Fibroblast of peridontal ligament (primary cell): Measurements from ENCODE around the gene SLC34A3.
"Not testable (repeated sequence)": the region's sequence is repeated elsewhere in the genome, so short reads cannot be mapped to it uniquely, and the experiment has no call there.

Experiments used
- DNase-seq: peaks from one replicate; pipeline ENCODE4 v3.0.0-alpha.2; 2010; ENCODE audit errors: extremely low read depth

SLC34A3 gene

DNA sequence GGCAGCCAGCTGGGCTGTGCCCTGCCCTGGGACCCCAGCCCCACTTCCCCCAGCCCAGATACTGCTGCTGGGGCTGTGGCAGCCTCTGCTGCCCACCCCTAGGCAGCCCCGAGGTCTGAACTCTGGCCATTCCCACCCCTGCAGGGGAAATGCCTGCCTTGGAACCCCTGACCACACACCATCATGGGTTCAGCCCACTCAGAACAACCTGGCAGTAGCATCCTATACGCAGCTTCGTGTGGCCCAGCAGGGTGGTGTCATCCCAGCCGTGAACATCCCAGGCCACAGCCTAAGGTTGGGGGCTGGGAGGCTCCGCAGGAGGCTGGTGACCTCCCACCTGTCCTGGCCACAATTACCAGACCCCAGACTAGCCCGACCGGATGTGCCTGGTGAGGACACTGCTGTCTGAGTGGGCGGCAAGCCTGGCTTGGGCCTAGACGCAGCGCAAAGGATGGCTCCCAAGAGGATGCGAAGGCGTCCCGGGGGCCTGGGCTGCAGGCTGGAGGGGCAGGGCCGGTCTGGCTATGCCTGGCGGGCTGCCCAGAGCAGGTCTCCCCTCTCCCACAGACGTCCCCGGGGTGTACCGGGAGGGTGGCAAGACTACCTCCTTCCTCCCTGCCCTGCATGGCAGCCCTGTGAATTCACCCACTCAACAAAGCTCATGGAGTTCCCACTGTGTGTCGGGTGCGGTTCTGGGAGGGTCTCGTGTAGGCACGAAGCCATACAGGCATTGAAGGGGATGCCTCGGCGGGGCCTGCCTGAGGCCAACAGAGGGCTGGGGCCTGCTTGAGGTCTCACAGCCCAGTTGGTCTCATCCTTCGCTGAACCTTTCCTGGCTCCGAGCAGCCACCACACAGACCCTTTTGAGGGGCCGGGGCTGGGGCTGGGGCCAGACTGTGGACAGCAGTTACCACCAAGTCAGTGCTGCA, 1.5 kb upstream of the SLC34A3 start:
- no peak for DNase-seq

DNA sequence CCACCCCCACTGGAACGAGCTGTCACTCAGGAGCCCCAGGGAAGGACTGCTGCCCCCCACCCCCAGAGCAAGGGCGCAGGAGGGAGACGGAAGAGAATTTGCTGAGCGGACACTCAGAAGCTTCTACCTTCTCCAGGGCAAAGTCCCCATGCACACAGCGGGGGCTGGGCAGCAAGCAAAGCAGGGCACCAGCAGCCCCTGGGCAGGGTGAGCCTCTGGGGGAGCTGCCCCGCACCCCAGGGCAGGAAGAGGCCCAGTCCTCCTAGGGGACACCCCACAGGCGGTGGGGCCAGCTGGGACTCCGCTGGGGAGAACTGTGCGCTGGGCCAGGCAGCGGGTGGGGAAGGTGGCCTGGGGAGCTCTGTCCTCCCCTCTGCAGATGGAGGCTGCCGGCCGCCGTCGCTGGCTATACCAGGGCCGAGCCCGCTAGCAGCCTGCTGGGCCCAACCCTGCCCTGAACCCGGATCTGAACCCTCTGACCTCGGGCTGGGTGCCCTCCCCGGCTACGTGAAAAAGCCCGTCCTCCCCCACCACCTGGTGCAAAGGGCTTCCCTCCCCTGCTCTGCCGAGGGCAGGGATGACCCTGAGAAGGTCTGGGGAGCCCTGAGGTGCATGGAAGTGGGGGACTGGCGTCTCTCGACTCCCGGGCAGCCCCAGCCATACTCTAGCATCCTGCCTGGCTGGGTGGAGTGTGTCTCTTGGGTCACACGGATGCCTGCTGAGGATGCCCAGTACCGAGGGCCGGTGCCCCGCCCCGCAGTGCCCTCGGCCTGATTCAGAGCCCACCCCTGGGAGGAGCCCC, 597 bp upstream of the SLC34A3 start:
- no peak for DNase-seq

DNA sequence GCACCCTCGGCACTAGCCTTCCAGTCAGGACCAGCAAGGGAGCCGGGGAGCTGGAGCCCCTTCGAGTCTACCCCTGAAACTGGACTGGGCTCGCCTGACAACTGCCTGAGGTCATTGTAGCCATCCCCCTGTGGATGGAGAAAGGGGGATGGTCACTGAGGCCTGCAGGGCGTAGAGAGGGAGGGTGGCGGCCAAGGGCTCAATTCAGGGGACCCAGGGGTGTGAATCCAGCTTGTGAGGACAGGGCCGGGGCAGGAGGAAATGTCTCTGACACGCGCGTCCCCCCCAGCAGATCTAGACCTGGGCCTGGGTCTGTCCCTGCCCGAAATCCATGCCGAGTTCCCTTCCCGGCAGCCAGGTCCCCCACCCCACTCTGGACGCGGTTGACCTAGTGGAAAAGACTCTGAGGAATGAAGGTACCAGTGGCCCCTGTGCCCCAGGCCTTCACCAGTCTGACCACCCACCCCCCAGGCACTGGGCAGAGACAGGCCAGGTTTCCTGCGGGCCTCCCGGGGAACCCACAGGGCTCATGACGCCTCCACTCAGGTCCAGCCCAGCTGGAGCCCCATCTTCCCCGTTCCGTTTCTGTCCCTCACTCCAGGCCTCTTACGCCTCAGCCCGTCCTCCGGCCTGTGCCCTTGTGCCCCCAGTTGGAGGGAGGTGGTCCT, 805 bp downstream of the SLC34A3 start:
- no peak for DNase-seq

DNA sequence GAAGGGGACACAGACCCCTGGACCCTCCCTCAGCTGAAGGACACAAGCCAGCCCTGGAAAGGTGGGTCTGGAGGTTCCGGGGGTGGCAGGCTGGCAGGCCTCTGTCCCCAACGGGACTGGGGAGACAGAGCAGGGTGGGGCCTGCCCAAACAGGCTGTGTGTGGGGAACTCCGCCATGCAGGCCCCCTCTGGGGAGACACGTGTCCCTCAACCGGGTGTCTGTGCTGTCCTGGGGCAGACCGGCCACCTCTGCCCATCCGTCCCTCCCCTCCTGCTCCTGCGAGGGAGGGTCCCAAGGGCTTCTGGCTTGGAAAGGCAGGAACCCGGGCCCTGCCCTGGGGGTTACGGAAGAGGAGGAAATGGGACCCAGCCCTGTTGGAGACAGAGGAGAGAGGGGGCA, 1.4 kb downstream of the SLC34A3 start:
- no peak for DNase-seq

DNA sequence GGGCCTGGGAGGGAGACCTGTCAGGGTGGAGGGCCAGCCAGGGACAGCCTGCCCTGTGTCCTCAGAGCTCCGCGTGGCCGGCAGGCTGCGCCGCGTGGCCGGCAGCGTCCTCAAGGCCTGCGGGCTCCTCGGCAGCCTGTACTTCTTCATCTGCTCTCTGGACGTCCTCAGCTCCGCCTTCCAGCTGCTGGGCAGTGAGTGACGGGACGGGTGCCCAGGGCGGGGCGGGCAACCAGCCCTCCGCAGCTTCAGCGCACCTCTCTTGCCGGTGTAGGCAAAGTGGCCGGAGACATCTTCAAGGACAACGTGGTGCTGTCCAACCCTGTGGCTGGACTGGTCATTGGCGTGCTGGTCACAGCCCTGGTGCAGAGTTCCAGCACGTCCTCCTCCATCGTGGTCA, 1.8 kb downstream of the SLC34A3 start:
- DNase-seq: no peak

DNA sequence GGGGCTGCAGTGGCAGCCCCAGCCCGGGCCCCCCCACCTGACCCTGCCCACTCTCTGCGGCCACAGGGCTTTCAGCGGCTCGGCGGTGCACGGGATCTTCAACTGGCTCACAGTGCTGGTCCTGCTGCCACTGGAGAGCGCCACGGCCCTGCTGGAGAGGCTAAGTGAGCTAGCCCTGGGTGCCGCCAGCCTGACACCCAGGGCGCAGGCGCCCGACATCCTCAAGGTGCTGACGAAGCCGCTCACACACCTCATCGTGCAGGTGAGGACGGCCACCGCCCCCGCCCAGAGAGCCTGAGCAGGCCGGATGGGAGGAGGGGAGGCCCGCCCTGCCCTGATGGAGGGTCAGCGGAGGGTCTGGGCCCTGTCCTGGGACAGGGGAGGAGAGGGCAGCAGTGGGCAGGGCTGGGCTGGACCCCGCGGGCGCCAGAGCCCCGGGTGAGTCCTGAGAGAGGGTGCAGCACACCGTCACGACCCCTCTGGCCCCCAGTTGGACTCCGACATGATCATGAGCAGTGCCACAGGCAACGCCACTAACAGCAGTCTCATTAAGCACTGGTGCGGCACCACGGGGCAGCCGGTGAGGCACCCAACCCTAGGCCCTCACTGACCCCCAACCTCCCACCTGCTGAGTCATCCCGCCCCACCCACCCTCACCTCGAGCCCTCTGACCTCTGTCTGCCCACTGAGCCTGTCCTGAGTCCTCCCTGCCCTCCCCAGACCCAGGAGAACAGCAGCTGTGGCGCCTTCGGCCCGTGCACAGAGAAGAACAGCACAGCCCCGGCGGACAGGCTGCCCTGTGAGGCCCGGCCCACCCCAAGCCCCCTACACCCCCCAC, 2.7 kb downstream of the SLC34A3 start:
- DNase-seq: no peak

DNA sequence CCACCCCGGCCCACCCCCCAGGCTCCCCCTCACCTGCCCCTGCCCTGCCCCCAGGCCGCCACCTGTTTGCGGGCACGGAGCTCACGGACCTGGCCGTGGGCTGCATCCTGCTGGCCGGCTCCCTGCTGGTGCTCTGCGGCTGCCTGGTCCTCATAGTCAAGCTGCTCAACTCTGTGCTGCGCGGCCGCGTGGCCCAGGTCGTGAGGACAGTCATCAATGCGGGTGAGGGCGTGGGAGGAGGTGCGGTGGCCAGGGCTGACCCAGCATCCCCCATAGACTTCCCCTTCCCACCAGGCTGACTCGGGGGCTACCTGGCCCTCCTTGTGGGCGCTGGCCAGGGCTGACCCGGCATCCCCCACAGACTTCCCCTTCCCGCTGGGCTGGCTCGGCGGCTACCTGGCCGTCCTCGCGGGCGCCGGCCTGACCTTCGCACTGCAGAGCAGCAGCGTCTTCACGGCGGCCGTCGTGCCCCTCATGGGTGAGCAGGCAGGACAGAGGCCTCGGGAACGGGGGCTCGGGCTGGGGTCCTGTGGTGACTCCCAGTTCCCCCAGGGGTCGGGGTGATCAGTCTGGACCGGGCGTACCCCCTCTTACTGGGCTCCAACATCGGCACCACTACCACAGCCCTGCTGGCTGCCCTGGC, 3.5 kb downstream of the SLC34A3 start:
- DNase-seq: no peak

DNA sequence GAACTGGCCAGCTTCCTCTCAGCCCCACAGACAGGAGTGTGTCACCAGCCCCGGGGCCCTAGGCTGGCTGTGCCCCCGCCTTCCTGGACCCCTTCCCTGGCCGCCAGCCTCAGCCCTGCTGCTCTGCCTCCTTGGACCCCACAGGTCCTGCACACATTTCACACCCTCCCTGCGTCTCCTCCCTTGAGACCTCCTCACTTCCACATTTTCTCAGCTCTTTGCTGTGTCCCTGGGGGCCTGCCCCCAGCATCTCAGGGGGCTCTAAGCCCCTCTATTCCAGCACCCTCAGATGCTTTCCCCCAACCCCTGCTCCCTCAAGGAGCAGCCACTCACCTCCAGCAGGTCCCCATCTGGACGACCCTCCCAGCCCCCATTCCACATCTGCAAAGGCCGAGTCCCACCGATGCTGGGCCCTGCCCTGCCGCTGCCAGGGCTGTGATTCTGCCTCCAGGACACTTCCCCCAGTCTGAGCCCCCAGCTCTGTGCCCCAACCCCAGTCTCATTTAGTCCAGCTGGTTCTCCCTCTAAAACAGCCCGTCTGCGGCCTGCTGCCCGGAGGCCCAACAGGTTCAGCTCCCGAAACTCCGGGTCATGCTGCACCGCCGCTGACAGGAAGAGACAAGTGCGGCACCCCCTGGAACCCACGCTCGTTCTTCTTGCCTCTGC, 4.2 kb downstream of the SLC34A3 start:
- no peak for DNase-seq

DNA sequence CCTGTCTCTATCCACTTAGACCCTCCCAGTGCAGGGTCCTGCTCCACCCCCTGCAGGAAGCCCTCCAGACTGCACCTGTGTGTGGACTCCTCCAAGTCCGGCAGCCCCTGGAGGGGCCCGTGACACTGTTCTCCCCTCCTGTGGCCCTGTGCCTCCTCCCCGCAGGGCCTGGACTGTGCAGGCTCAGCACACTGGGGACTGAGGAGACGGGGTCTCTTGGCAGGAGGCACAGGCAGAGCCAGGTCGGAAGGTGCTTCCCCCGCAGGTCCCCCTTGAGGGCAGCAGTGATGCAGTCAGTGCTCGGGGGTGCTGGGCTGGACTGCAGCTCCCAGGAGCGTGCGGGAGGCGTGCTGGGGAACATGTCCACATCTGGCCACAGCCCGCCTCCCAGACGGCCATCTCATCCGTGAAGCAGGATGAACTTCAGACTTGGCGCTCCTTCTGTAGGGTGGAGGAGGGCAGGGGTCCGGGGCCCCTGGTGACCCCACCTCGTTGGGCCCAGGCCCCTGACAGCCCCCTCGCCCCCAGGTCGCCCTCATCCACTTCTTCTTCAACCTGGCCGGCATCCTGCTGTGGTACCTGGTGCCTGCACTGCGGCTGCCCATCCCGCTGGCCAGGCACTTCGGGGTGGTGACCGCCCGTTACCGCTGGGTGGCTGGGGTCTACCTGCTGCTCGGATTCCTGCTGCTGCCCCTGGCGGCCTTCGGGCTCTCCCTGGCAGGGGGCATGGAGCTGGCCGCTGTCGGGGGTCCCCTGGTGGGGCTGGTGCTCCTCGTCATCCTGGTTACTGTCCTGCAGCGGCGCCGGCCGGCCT, 4.9 kb downstream of the SLC34A3 start:
- no peak for DNase-seq

DNA sequence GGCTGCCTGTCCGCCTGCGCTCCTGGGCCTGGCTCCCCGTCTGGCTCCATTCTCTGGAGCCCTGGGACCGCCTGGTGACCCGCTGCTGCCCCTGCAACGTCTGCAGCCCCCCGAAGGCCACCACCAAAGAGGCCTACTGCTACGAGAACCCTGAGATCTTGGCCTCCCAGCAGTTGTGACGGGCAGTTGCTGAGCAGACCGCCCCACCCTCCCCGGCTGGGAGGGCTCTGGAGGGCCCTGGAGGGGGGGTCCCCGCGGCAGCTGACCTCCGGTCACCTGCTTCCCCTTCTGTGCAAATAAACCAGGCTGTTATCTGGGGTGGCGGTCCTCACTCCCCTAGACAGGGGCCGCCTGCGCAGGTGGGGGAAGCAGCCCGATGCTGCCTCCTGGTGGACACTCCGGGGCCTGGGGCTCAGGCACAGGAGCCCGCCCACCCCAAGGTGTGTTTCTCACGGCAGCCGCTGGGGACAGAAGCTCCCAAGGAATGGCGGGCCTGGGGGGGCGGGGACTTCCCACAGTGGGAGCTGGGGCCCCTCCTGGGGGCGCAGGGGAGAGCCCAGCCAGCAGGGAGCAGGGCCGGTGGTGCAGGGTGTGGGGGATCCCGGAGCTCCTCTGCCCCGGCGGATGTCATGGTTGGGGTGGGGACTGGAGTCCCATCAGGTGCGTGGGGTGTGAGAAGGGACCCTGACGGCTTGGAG, 5.7 kb downstream of the SLC34A3 start:
- DNase-seq: peak; percentile 53

DNA sequence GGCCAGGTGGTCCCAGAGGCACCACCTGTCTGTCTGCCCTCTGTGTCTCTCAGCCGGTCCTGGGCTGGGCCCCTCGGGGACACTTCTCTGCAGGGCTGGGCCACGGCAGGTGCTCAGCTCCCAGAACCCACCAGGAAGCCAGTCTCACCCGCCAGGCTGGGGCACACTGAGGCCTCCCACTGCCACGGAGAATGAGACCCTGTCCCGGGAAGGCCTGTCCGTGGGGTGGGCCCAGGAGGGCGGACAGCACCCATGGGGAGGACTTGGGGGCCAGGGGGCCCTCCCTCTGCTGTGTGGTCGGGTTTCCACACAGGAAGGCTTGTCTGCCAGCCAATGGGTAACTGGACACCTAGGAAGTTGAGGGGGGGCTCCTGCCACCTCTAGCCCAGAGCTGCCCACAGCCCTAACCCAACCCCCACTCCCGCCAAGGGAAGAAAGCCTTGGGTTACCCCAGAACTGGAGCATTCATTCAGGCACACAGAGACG, 6.3 kb downstream of the SLC34A3 start:
- DNase-seq: no peak

DNA sequence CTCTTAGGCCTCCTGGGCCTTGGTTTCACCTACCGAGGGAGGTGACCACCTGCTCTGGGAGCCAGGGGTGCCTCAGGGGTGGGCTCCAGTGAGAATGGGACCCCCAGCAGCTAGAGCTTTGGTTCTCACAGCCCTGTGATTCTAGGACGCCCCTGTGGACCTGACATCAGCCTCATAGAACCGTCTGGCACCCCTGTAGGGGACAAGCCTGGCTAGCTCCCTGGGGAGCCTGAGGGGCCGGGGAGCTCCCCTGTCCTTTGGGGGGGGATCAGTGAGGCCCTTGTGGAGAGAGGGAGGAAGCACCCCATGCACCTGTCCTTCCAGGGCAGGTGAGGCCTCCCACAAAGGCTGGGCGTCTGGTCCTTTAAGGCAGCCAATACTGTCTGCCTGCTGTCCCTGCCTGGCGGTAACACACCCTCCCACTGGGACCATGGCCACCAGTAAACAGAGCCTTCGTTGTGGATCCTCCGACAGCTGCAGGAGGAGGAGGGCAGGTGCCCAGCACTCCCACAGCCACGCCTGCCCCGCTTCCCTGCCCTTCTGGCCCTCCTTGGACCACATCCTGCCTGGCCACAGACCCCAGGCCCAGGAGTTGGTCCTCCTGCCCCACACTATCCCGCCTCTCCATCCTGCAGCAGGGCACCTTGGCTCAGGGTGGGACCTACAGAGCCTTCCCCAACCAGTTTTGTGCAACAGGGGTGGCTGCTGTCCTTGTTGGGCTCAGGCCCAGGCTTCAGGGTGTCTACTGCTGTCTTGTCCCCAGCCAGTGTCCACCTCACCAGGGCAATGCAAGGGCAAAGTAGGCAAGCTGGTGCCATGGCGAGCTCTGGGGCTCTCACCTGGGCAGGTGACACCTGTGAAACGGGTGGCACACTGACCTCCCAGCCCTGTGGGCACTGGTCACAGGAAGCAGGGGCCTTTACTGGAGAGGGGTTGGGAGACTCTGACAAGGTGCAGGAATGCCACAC, 7.3 kb downstream of the SLC34A3 start:
- no peak for DNase-seq

DNA sequence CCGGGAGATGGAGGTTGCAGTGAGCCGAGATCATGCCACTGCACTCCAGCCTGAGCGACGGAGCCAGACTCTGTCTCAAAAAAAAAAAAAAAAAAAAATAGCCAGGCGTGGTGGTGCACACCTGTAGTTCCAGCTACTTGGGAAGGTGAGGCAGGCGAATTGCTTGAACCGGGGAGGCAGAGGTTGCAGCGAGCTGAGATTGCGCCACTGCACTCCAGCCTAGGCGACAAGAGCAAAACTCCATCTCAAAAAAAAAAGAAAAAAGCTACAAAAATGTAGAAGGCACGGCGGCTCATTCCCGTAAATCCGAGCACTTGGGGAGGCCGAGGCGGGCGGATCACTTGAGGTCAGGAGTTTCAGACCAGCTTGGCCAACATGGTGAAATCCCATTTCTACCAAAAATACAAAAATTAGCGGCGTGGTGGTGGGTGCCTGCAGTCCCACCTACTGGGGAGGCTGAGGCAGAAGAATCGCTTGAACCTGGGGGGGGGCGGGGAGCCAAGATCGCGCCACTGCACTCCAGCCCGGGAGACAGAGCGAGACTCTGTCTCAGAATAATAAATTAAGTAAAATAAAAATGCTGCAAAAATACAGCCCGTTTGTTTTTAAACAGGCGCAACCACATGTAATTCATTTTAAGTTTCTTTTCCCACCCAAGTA, 9.0 kb downstream of the SLC34A3 start:
- DNase-seq: not testable (repeated sequence)

DNA sequence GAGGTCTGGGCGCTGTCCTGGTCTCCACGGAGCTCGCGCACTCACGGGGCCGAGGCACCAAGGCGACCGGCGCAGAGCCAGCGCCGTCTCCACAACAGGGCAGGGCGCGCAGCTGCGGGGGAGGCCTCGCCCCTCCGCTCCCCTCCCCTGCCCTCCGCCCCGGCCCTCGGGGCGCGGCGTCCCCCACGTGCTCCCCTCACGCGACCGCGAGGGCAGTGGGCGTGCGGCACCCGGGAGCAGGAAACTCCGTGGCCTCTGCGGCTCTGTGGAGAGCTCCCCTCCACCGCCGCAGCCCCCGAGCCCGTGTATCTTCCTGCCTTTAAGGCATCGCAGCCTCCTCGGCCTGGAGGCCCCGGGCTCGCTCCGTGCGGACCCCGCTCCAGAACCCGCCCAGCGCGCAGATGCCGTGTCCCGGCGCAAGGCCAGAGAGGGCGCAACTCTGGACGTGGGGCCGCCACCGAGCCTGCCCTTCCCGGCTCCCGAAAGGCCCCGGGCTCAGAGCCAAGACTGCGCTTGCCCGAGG, 9.7 kb downstream of the SLC34A3 start:
- DNase-seq: peak; percentile 70

DNA sequence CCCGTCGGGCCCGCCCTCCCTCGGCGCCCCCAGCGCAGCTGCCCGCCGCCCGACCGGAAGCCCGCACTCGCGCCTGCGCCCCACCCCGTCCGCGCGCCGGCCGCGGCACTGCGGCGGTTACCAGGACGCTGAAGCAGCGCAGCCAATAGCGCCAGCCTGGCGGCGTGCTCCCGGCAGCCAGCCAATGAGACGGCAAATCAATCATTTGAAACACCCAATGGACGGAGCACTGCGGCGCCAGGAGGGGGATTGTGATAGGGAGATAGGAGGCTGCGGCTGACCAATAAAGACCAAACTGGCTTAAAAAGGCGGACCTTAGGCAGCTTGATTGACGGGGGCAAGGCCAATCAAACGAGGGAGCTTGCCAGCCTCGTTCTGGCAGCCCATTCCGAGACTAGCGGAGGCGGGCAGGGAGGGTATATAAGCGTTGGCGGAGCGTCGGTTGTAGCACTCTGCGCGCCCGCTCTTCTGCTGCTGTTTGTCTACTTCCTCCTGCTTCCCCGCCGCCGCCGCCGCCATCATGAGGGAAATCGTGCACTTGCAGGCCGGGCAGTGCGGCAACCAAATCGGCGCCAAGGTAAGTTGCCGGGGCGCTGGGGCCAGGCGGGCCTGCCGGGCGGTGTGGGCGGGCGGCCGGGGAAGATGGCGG, 10.3 kb downstream of the SLC34A3 start, which contains the start of gene TUBB4B:
TUBB4B (plus strand) TSS at position 447 of the 649 bp plus-strand sequence; CDS start at position 521, 74 bp downstream.
- DNase-seq: peak; percentile 100
